PC-9 (cell line): ENCODE measurements around the gene DISC1. TPM values are rescaled to one million over a fixed set of nuclear protein-coding genes. Genes with fewer than 3 reads are reported as not detected.

ENCODE experiments used
- BruUV-seq: library from RNA; stranded (reverse); fragments of 400-500 nt; replicated peaks from 2 replicates; lab custom pipeline; 2021; lab: Mats Ljungman, UMichigan
- CTCF ChIA-PET: fragments of 300-600 bp; sonication (Branson Sonifier 250); formaldehyde crosslinking; loops from one replicate; lab custom pipeline; 2022; ENCODE audit warnings: antibody characterized with exemption; lab: Charles Lee
- POLR2A ChIA-PET: fragments of 300-600 bp; sonication (Branson Sonifier 250); formaldehyde crosslinking; loops from one replicate; lab custom pipeline; 2022; ENCODE audit warnings: antibody characterized with exemption; ENCODE audit not compliant: unreplicated experiment; lab: Charles Lee
- DNase-seq, 2 experiments: peaks; one replicate each; pipeline versions ENCODE4 v3.0.0 to v3.0.0-alpha.2; 2015 to 2022; ENCODE audit warnings: mixed read lengths in 1 of 2
- H2AFZ ChIP-seq: fragments of 200-600 bp; sonication (generic); 2 replicates; pipeline ENCODE4 v1.8.1; 2017; ENCODE audit warnings: antibody characterized with exemption
- H3F3A ChIP-seq: fragments of 200-600 bp; sonication (generic); 2 replicates; pipeline ENCODE4 v1.8.1; 2017; ENCODE audit warnings: antibody characterized with exemption, mild to moderate bottlenecking, low read depth; ENCODE audit not compliant: insufficient read depth
- H3K27ac ChIP-seq: fragments of 200-600 bp; sonication (generic); 2 replicates; pipeline ENCODE4 v1.6.1; 2016; ENCODE audit warnings: mixed run types
- H3K27me3 ChIP-seq: fragments of 200-600 bp; sonication (generic); 2 replicates; pipeline ENCODE4 v1.6.1; 2016; ENCODE audit warnings: low read depth, mixed run types; ENCODE audit not compliant: insufficient read depth
- H3K36me3 ChIP-seq: fragments of 200-600 bp; sonication (generic); 2 replicates; pipeline ENCODE4 v1.6.1; 2016; ENCODE audit warnings: low read depth, mixed run types
- H3K4me1 ChIP-seq: fragments of 200-600 bp; sonication (generic); replicated peaks from 2 replicates; pipeline ENCODE4 v1.6.1; 2016; ENCODE audit warnings: mixed run types; ENCODE audit not compliant: insufficient read depth
- H3K4me2 ChIP-seq: fragments of 200-600 bp; sonication (generic); 2 replicates; pipeline ENCODE4 v1.6.1; 2017; ENCODE audit warnings: mixed run types
- H3K4me3 ChIP-seq: fragments of 200-600 bp; sonication (generic); 2 replicates; pipeline ENCODE4 v1.6.1; 2016; ENCODE audit warnings: mixed run types
- H3K79me2 ChIP-seq: fragments of 200-600 bp; sonication (generic); 2 replicates; pipeline ENCODE4 v1.6.1; 2017; ENCODE audit warnings: low read depth, mixed run types
- H3K9me2 ChIP-seq: fragments of 200-600 bp; sonication (generic); 2 replicates; pipeline ENCODE4 v1.8.1; 2017; ENCODE audit warnings: mild to moderate bottlenecking; ENCODE audit not compliant: insufficient read depth
- H3K9me3 ChIP-seq: fragments of 200-600 bp; sonication (generic); 2 replicates; pipeline ENCODE4 v1.8.1; 2016; ENCODE audit warnings: low read depth; ENCODE audit not compliant: insufficient read depth
- H4K20me1 ChIP-seq: fragments of 200-600 bp; sonication (generic); 2 replicates; pipeline ENCODE4 v1.8.1; 2017; ENCODE audit not compliant: insufficient read depth
- CTCF ChIP-seq: fragments of 200-600 bp; sonication (generic); conservative IDR thresholded peaks from 2 replicates; pipeline ENCODE4 v1.6.1; 2017; ENCODE audit warnings: mixed run types, antibody characterized with exemption, mild to moderate bottlenecking, moderate library complexity
- EZH2 ChIP-seq: fragments of 200-600 bp; sonication (generic); IDR thresholded peaks from 2 replicates; pipeline ENCODE4 v1.8.0; 2017; ENCODE audit warnings: antibody characterized with exemption, low read depth
- intact Hi-C: fragments of 100-400 bp; cut with micrococcal nuclease; formaldehyde crosslinking; loops from one replicate; pipeline ENCODE4 v1.10.0; 2022; ENCODE audit not compliant: unreplicated experiment
- total RNA-seq: library from RNA; stranded (reverse); gene quantifications from 2 replicates; pipeline ENCODE4 v1.2.3, GENCODE V29; 2021

The DISC1 gene
- total RNA-seq, 1 experiment from 2014 or later: 7.4 TPM

DNA sequence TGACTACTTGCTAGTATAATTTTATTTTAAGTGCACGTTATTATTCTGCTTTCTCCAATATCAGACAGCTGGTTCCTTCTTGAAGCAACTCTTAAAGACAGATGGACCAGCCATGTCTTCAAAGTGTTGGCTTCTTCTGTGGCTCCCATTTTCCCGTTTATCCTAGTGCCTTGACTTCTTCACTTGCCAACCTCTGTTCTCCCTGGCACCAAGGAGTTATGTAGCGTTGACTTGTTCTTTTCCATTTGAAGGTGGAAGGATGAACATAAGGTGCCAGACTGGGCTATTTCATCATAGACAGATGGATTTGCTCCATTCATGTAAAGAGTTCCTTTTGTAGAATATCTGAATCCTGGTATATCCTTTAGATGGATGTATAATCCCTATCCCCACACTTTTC lies 260.6 kb downstream of the DISC1 start:
- Histone ChIP-seq H3K27me3 (no peaks in the 10 kb centered on the region), H3F3A (no peaks in the 10 kb centered on the region), H4K20me1 (no peaks in the 10 kb centered on the region), H3K79me2 (no peaks in the 10 kb centered on the region), H3K27ac (no peak overlapping the region), H3K9me2 (no peaks in the 10 kb centered on the region), H3K4me2 (no peak overlapping the region), H3K4me1 (no peaks in the 10 kb centered on the region), H2AFZ (no peak overlapping the region), H3K36me3 (no peaks in the 10 kb centered on the region), H3K9me3 (no peaks in the 10 kb centered on the region), H3K4me3 (no peak overlapping the region)
- intact Hi-C loops: no loop called here
- POLR2A ChIA-PET: interaction anchor here (0.7 kb wide), 1 partner anchor 40 kb away, joined by 4 read pairs; no protein-coding TSS in a partner anchor
- CTCF ChIA-PET: no interaction called here
- no TSS peak for BruUV-seq
- DNase-seq: no peak
- TF ChIP-seq EZH2 (no peak), CTCF (no peak)

DNA sequence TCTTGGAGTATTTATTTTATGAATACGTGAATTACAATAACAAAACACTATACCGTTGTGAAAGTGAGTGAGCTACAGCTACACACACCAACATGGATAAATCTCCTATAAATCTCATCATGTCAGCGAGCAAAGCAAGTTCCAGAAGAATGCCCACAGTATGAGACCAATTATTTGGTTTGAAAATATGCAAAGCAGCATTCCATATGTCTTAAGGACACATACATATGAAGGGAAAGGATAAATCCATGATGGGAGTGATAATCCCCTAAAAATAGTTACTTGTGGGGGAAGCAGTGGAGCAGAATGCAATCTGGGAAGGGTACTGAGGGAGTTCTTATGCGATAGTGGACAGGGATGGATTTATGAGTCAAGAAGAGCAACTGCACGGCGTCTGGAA lies 261.3 kb downstream of the DISC1 start:
- H3K27me3 ChIP-seq: no peaks in the 10 kb centered on the region
- ChIA-PET POLR2A (interaction anchor here (0.7 kb wide), 1 partner anchor 40 kb away, joined by 4 read pairs; no protein-coding TSS in a partner anchor), CTCF (no interaction called here)

GRCh38 chr1:231890791-231891190 lies 264.2 kb downstream of the DISC1 start:
- no peak overlapping the region for H3K4me3 ChIP-seq
- CTCF ChIA-PET: no interaction called here

More for the DNA sequence above, 261.3 kb downstream of the DISC1 start:
- no peaks in the 10 kb centered on the region for H3K9me2 ChIP-seq
- intact Hi-C loops: no loop called here
- no peaks in the 10 kb centered on the region for H3K36me3 ChIP-seq
- BruUV-seq: no TSS peak
- no peak overlapping the region for H3K4me3 ChIP-seq
- no peak for TF ChIP-seq CTCF
- TF ChIP-seq EZH2: no peak
- no peak overlapping the region for H3K4me2 ChIP-seq
- H3K27ac ChIP-seq: no peak overlapping the region
- no peaks in the 10 kb centered on the region for H3K9me3 ChIP-seq
- H2AFZ ChIP-seq: no peak overlapping the region
- no peaks in the 10 kb centered on the region for H3K79me2 ChIP-seq
- H3F3A ChIP-seq: no peaks in the 10 kb centered on the region
- H3K4me1 ChIP-seq: no peaks in the 10 kb centered on the region
- DNase-seq: no peak
- no peaks in the 10 kb centered on the region for H4K20me1 ChIP-seq

More at GRCh38 chr1:231890791-231891190, 264.2 kb downstream of the DISC1 start:
- Histone ChIP-seq H3F3A (no peaks in the 10 kb centered on the region), H3K36me3 (no peaks in the 10 kb centered on the region), H2AFZ (no peak overlapping the region), H3K9me2 (no peaks in the 10 kb centered on the region), H3K27ac (no peak overlapping the region), H3K4me1 (no peaks in the 10 kb centered on the region), H4K20me1 (no peaks in the 10 kb centered on the region), H3K4me2 (no peak overlapping the region), H3K27me3 (no peaks in the 10 kb centered on the region), H3K79me2 (no peaks in the 10 kb centered on the region), H3K9me3 (no peaks in the 10 kb centered on the region)
- POLR2A ChIA-PET: no interaction called here
- no peak for TF ChIP-seq EZH2
- no peak for TF ChIP-seq CTCF
- DNase-seq: no peak
- BruUV-seq: no TSS peak
- intact Hi-C loops: no loop called here
